Stimulated activated effector memory CD8-positive, alpha-beta T cell treated with anti-CD3 and anti-CD28 coated beads, Interleukin-12 subunit alpha, Interleukin-12 subunit beta, amount 100 ng/mL, for 72 hours (primary cell): ENCODE measurements around the gene UBL7.
"Not testable (repeated sequence)": the region's sequence is repeated elsewhere in the genome, so short reads cannot be mapped to it uniquely, and the experiment has no call there.

Source experiments
- ATAC-seq: fragments of 150-1000 bp; cut with Tn5 transposase; 2 replicates; pipeline ENCODE4 v1.10.0; 2021
- DNase-seq, 2 donors: peaks; one replicate each; pipeline ENCODE4 v3.0.0; 2021 to 2022; ENCODE audit warnings: low spot score in 2 of 2
- H3K27ac Mint-ChIP-seq: one replicate; pipeline ENCODE4 v1.8.0; 2022; ENCODE audit warnings: mild to moderate bottlenecking, mixed read lengths
- H3K36me3 Mint-ChIP-seq: one replicate; pipeline ENCODE4 v1.8.0; 2022; ENCODE audit warnings: mild to moderate bottlenecking, mixed read lengths
- H3K4me1 Mint-ChIP-seq: one replicate; pipeline ENCODE4 v1.8.0; 2022; ENCODE audit warnings: mixed read lengths
- H3K4me3 Mint-ChIP-seq: one replicate; pipeline ENCODE4 v1.8.0; 2022; ENCODE audit warnings: mild to moderate bottlenecking, mixed read lengths
- H3K9me3 Mint-ChIP-seq: one replicate; pipeline ENCODE4 v1.8.0; 2022; ENCODE audit warnings: mixed read lengths

Gene UBL7

DNA sequence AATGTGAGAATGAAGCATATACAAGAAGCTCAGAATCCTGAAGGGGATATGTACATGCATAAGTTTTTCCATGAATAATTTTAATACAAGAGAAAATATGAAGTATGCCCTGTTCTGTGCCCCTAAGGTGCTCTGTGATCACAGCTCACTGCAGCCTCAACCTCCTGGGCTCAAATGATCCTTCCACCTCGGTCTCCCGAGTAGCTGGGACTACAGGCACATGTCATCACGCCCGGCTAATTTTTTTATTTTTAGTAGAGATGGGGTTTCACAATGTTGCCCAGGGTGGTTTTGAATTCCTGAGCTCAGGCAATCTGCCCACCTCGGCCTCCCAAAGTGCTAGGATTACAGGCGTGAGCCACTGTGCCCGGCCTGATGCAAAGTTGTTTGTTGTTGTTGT lies 10.7 kb upstream of the UBL7 start:
- not testable (repeated sequence) for DNase-seq, H3K4me3 Mint-ChIP-seq, H3K27ac Mint-ChIP-seq, ATAC-seq, H3K9me3 Mint-ChIP-seq, H3K4me1 Mint-ChIP-seq
- H3K36me3 Mint-ChIP-seq, result peaks cover 55% of the 10 kb centered on the region

DNA sequence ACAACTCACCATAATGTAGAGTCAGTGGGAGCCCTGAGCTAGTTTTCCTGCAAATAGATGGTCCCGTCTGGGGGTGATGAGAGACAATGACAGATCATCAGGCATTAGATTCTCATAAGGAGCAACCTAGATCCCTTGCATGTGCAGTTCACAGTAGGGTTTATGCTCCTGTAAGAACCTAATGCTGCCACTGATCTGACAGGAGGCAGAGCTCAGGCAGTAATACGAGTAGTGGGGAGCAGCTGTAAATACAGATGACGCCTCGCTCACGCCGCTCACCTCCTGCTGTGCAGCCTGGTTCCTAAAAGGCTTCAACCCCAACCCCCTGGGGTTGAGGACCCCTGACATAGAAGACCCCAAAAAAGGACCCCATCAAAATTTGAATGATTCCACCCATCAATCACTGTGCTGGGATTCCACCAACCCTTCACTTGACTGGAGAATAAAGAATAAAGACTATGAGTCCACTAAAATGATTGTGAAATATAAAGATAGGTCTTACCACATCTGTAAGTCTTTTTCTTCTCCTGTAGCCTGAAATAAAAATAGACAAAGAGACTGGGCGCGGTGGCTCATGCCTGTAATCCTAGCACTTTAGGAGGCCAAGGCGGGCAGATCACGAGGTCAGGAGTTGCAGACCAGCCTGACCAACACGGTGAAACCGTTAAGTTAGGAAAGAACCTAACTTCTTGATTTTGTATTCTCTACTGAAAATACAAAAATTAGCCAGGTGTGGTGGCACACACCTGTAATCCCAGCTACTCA lies 9.9 kb upstream of the UBL7 start:
- Mint-ChIP-seq H3K4me3 (no peak overlapping the region), H3K36me3 (peaks cover 63% of the 10 kb centered on the region), H3K4me1 (no peaks in the 10 kb centered on the region), H3K9me3 (no peaks in the 10 kb centered on the region), H3K27ac (no peak overlapping the region)
- no peak for ATAC-seq
- no peak for DNase-seq

DNA sequence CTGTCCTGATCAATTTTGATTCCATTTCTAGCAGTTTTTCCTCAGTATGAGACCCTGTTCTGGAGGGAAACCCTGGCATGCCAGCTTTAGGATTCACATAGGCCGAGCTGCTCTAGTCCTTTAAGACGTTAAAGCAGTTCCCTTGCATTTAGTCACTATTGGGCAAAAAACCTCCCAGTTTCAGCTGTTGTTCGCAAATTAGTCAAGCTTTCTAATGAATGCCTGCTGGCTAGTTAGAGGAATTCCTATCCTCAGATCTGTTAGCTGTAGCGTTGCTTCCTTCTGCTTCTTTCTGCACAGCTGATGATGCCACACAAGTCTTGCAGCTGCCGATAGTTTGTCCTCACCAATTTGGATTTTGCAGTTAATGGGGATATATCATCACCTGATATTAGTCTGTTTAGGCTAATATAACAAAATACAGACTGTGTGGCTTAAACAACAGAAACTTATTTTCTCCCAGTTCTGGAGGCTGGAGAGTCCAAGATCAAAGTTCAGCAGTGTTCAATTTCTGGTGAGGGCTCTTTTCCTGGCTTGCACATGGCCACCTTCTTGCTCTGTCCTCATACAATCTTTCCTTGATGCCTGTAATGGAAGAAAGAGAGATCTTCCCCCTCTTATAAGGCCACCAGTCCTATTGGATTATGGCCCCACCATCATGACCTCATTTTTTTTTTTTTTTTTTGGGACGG lies 7.5 kb upstream of the UBL7 start:
- peaks cover 63% of the 10 kb centered on the region for H3K36me3 Mint-ChIP-seq
- ATAC-seq (no peak), DNase-seq (no peak)
- H3K4me1 Mint-ChIP-seq, result peaks cover 21% of the 10 kb centered on the region
- H3K27ac Mint-ChIP-seq, result no peak overlapping the region
- no peaks in the 10 kb centered on the region for H3K9me3 Mint-ChIP-seq
- no peak overlapping the region for H3K4me3 Mint-ChIP-seq

DNA sequence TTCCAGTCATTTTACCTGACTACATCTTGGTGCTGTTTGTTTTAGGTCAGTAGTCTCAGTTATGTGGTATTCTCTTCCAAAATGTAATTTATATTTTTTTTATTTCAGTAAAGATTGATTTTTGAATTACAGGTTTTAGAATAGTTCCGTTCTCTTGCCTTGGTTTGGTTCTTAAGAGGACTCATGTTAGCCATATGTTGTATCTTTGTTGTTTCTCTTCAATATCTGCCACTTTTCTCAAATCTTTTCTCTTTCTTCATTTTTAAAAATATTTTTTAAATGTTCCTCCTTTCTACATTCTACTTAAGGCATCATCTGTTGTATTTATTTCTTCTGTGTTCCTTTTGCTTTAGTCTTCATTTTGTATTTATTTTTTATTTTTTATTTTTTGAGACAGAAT lies 5.6 kb upstream of the UBL7 start:
- Mint-ChIP-seq H3K36me3 (peaks cover 64% of the 10 kb centered on the region), H3K9me3 (no peaks in the 10 kb centered on the region), H3K4me1 (peaks cover 40% of the 10 kb centered on the region), H3K4me3 (no peak overlapping the region), H3K27ac (no peak overlapping the region)
- ATAC-seq, result no peak
- no peak for DNase-seq

DNA sequence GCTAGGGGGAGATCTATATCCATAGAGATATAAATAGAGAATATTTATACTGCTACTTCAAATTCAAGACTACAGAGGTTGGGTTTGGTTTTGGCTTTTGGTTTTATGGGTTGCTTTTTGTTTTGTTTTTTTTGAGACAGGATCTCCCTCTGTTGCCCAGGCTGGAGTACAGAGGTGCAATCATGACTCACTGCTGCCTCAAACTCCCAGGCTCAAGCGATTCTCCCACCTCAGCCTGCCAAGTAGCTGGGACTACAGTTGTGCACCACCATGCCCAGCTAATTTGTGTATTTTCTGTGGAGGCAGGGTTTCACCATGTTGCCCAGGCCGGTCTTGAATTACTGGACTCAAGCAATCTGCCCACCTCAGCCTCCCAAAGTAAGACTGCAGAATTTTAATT lies 3.9 kb upstream of the UBL7 start:
- Mint-ChIP-seq H3K36me3 (peaks cover 60% of the 10 kb centered on the region), H3K9me3 (no peaks in the 10 kb centered on the region), H3K27ac (no peak overlapping the region), H3K4me3 (peak overlapping the region; percentile 7), H3K4me1 (peaks cover 50% of the 10 kb centered on the region)
- no peak for ATAC-seq
- DNase-seq, result no peak

DNA sequence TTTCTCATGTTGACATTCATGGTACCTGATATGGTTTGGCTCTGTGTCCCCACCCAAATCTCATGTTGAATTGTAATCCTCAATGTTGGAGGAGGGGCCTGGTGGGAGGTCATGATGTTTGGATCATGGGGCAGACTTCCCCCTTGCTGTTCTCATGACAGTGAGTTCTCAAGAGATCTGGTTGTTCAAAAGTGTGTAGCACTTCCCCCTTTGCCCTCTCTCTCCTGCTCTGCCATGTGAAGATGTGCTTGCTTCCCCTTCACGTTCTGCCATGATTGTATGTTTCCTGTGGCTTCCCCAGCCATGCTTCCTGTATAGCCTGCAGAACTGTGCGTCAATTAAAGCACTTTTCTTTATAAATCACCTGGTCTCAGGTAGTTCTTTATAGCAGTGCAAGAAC lies 3.3 kb upstream of the UBL7 start:
- H3K36me3 Mint-ChIP-seq, result peaks cover 55% of the 10 kb centered on the region
- H3K4me3 Mint-ChIP-seq, result peak overlapping the region; percentile 7
- DNase-seq (no peak), ATAC-seq (no peak)
- peaks cover 51% of the 10 kb centered on the region for H3K4me1 Mint-ChIP-seq
- H3K9me3 Mint-ChIP-seq, result no peaks in the 10 kb centered on the region
- no peak overlapping the region for H3K27ac Mint-ChIP-seq

DNA sequence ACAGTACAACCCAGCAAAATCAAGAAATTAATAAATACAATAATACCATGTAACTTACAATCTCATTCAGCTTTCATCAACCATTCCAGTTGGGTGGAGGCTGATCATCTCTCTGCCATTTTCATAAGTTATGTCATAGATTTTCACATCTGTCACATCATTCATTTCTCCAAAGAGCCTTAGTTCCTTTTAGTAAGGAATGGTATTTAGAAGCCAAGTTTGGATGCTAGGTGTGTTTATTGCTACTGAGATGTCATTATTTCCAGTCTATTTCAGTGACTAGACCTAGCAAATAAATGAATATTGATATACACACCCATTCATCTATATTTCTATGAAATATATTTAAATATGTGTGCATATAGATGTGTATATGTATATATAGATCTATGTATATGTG lies 2.7 kb upstream of the UBL7 start:
- ATAC-seq (no peak), DNase-seq (no peak)
- Mint-ChIP-seq H3K4me3 (peak overlapping the region; percentile 98), H3K27ac (no peak overlapping the region), H3K4me1 (peaks cover 57% of the 10 kb centered on the region), H3K9me3 (no peaks in the 10 kb centered on the region), H3K36me3 (peaks cover 55% of the 10 kb centered on the region)

DNA sequence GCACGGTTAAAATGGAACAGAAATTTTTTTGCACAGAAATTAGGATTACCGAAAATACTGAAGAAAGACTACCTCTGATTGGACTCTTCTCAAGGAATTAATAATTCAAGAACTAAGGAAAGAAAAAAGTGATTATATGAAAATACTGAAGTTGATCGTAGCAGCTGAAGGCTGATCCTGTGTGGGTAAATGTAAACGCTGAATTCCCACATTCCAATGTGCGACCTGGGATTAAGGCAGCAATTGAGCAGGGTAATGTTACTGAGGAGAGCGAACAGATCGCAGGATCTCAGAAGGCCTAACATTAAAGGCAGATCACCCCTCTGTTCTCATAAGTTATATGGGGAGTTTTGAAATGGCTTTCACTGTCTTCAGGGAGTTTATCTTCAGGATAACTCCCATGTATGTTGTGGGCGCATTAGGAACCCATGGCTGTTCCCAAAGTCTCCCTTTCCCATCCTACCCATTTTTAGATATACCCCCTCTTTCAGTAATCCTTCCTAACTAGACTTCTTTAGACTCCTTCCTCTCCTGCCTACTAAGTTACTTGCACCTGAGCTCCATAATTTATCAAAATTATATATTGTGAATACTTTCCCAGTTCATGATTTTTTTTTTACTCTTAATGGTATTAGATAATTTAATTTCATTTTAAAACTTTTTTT lies 1.0 kb upstream of the UBL7 start:
- Mint-ChIP-seq H3K4me1 (peaks cover 60% of the 10 kb centered on the region), H3K4me3 (peak overlapping the region; percentile 98), H3K9me3 (no peaks in the 10 kb centered on the region), H3K27ac (peak overlapping the region; percentile 98), H3K36me3 (peaks cover 55% of the 10 kb centered on the region)
- ATAC-seq, result no peak
- no peak for DNase-seq

DNA sequence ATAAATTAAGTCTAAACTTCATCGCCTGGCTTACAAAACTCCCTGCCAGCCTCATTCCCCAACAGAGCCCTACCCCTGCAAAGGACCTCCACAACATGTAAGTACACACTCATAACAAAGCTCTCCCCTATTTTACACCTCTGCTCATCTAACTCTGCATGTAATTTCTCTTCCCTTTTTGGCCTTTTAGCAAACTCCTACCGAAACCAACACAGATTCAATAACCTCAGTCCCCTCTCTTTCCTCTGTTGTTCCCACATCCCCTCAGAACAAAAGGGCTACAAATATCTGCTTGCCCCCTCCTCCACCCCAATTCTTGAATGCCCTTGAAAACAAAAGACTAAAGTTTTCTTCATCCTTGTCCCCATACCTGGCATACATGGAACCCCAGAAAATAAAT lies 662 bp downstream of the UBL7 start:
- no peak for DNase-seq
- Mint-ChIP-seq H3K36me3 (peaks cover 55% of the 10 kb centered on the region), H3K4me1 (peaks cover 56% of the 10 kb centered on the region), H3K4me3 (peak overlapping the region; percentile 98), H3K9me3 (no peaks in the 10 kb centered on the region), H3K27ac (peak overlapping the region; percentile 98)
- ATAC-seq, result no peak

DNA sequence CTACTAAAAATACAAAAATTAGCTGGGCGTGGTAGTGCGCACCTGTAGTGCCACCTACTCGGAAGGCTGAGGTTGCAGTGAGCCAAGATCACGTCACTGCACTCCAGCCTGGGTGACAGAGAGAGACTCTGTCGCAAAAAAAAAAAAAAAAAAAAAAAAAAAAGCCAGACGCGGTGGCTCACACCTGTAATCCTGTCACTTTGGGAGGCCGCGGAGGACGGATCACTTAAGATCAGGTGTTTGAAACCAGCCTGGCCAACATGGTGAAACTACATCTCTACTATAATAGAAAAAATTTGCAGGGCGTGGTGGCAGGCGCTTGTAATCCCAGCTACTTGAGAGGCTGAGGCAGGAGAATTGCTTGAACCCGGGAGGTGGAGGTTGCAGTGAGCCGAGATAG lies 1.2 kb downstream of the UBL7 start:
- Mint-ChIP-seq H3K4me1 (peaks cover 52% of the 10 kb centered on the region), H3K4me3 (peak overlapping the region; percentile 98), H3K36me3 (peaks cover 58% of the 10 kb centered on the region)
- not testable (repeated sequence) for H3K9me3 Mint-ChIP-seq, ATAC-seq, H3K27ac Mint-ChIP-seq, DNase-seq

DNA sequence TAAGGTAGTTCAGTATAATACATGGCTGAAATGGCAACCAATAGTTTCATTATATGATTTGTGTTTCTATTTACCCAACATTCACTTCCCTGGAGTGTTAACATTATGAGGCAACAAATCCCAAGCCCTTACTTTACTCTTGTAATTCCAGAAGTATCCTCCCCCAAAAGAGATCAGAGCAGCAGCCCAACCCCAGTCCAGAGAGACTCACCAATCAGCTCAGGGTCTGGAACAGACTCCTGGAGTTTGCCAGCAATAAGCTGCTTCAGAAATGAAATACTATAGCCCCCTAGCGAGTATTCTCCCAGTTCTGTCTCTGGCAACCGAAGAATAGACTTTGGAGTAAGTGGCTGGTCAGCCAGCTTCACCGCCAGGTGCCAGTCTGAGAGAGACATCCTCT lies 2.5 kb downstream of the UBL7 start:
- ATAC-seq (no peak), DNase-seq (no peak)
- H3K36me3 Mint-ChIP-seq, result peaks cover 72% of the 10 kb centered on the region
- peaks cover 50% of the 10 kb centered on the region for H3K4me1 Mint-ChIP-seq
- H3K4me3 Mint-ChIP-seq, result no peak overlapping the region
- H3K27ac Mint-ChIP-seq, result no peak overlapping the region
- H3K9me3 Mint-ChIP-seq, result no peaks in the 10 kb centered on the region

DNA sequence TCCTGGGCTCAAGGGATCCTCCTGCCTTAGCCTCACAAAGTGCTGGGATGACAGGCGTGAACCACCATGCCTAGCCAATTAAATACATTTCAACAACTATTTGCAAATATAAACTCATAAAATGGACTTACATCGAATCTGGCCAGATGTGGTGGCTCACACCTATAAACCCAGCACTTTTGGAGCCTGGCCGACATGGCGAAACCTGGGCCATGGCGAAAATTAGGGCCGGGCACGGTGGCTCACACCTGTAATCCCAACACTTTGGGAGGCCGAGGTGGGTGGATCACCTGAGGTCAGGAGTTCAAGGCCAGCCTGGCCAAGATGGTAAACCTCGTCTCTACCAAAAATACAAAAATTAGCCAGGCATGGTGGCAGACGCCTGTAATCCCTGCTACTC lies 3.9 kb downstream of the UBL7 start:
- Mint-ChIP-seq H3K4me1 (peaks cover 35% of the 10 kb centered on the region), H3K36me3 (peaks cover 84% of the 10 kb centered on the region)
- not testable (repeated sequence) for H3K4me3 Mint-ChIP-seq, H3K9me3 Mint-ChIP-seq, DNase-seq, ATAC-seq, H3K27ac Mint-ChIP-seq

DNA sequence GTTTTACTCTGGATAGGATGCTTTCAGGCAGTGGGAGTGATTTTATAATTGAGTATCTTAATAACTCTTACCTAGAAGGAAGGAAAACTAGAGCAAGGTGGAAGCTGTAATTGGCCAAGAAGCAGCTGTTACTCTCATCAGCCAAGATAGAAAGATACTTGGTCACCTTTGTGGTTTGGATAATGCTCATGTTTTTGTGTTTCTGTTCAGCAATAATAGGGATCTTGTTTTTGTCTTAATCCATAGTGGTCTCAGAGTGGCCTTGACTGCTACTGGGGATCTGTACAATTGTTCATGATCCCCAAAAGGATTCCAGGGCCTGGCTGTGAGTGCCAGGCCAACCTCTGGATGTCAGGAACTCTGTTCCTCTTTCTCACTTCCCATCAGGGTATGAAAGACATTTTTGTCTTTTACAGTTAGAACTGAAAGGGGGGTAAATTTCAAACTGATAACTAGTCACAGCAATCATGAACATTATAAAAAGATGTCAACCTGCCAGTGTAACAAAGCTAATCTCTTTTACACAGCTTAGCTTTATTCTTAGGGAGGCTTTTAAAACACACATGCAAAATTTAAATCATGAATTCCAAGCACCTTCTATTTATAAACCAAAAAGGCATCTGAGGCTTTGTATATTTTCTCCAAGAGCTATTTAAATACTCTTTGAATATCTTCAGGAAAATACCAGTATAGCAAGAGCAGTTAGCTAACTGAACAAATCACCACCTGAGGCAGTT lies 6.0 kb downstream of the UBL7 start:
- H3K9me3 Mint-ChIP-seq, result no peaks in the 10 kb centered on the region
- H3K27ac Mint-ChIP-seq, result peak overlapping the region; percentile 45
- ATAC-seq, result no peak
- no peak for DNase-seq
- peaks cover 77% of the 10 kb centered on the region for H3K36me3 Mint-ChIP-seq
- peaks cover 21% of the 10 kb centered on the region for H3K4me1 Mint-ChIP-seq
- no peak overlapping the region for H3K4me3 Mint-ChIP-seq

DNA sequence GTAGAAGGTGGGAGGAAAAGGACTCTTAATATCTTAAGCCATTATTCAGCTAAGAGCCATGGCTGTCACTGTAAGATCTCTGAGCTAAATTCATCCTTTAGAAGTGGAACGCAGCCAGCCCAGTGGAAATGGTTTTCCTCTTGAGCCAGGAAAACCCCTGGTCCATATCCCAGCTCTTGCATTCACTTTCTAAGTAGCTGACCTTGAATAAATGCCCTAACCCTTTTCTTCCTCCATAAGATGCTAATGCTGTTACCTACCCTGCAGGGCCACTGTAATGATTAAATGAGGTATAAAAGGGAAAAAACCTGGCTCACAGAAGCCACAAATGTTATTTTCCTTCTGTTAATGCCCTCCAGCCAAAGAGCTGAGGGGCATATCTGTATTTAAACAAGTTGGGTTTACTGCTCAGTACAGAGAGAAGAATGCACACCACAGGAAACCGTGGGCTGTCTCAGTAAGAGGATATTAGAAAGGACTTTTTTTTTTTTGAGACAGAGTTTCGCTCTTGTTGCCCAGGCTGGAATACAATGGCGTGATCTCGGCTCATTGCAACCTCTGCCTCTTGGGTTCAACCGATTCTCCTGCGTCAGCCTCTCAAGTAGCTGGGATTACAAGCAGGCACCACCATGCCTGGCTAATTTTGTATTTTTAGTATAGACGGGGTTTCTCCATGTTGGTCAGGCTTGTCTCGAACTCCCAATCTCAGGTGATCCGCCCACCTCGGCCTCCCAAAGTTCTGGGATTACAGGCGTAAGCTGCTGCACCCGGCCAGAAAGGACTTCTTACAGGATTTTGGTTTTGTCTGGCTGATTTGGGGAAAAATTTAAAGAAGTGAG lies 6.8 kb downstream of the UBL7 start:
- no peaks in the 10 kb centered on the region for H3K9me3 Mint-ChIP-seq
- H3K27ac Mint-ChIP-seq, result peak overlapping the region; percentile 45
- no peak for DNase-seq
- ATAC-seq, result peak; percentile 59
- H3K4me1 Mint-ChIP-seq, result peaks cover 19% of the 10 kb centered on the region
- H3K4me3 Mint-ChIP-seq, result no peak overlapping the region
- peaks cover 81% of the 10 kb centered on the region for H3K36me3 Mint-ChIP-seq
